Uterus (tissue), 4 donors: ENCODE measurements around the gene PRAC2. TPM values are rescaled to one million over a fixed set of nuclear protein-coding genes. Genes with fewer than 3 reads are reported as not detected.

Experiments used
- DNase-seq, 2 donors: peaks; one replicate each; pipeline ENCODE4 v3.0.0-alpha.2; 2019 to 2020
- H3K27ac ChIP-seq, 2 donors: fragments of 200-600 bp; sonication (generic); 1 replicate in 1 of 2; 2 replicates in 1 of 2; pipeline ENCODE4 v1.5.1; 2016 to 2018
- H3K27me3 ChIP-seq, 2 donors: fragments of 200-600 bp; sonication (generic); one replicate each; pipeline ENCODE4 v1.5.1; 2018 to 2019; ENCODE audit warnings: control low read depth in 1 of 2
- H3K36me3 ChIP-seq, 2 donors: fragments of 200-600 bp; sonication (generic); one replicate each; pipeline ENCODE4 v1.5.1; 2019; ENCODE audit warnings: control low read depth in 1 of 2
- H3K4me1 ChIP-seq, 2 donors: fragments of 200-600 bp; sonication (generic); one replicate each; pipeline ENCODE4 v1.5.1; 2018 to 2019; ENCODE audit warnings: control low read depth in 1 of 2
- H3K4me3 ChIP-seq, 2 donors: fragments of 200-600 bp; sonication (generic); 1 replicate in 1 of 2; 2 replicates in 1 of 2; pipeline ENCODE4 v1.5.1; 2018 to 2019; ENCODE audit warnings: mild to moderate bottlenecking in 1 of 2
- H3K9me3 ChIP-seq, 2 donors: fragments of 200-600 bp; sonication (generic); one replicate each; pipeline ENCODE4 v1.5.1; 2019; ENCODE audit warnings: control low read depth in 1 of 2
- POLR2A ChIP-seq, 2 donors: fragments of 450-650 bp; IDR thresholded peaks; one replicate each; pipeline ENCODE4 v1.6.1; 2016; ENCODE audit warnings: antibody characterized with exemption in 2 of 2, mild to moderate bottlenecking in 1 of 2, moderate library complexity in 1 of 2
- intact Hi-C: fragments of 100-400 bp; cut with DNase I; formaldehyde crosslinking; loops from one replicate; pipeline ENCODE4 v1.15.1; 2023; ENCODE audit warnings: low total_unique reads
- total RNA-seq, 4 donors: library from RNA; depleted of rRNA in 3 of 4; stranded (reverse); fragments of >200 nt in 3 of 4; gene quantifications; one replicate each; pipeline versions ENCODE4 v1.1.0 to v1.2.4, GENCODE V29; 2014 to 2023
- TF ChIP-seq, protein P1 (sequence below), 4 experiments: fragments of 200-600 bp in 2 of 4; fragments of 450-650 bp in 2 of 4; sonication (generic) in 2 of 4; IDR thresholded peaks; one replicate each; pipeline ENCODE4 v1.5.1; 2016 to 2019; ENCODE audit warnings: antibody characterized with exemption in 4 of 4, mild to moderate bottlenecking in 2 of 4, moderate library complexity in 1 of 4
- donor health status: DM: yes; HTN: yes; CAD: no.

Gene PRAC2
- total RNA-seq, 4 donors from 2014 or later = not detected

DNA sequence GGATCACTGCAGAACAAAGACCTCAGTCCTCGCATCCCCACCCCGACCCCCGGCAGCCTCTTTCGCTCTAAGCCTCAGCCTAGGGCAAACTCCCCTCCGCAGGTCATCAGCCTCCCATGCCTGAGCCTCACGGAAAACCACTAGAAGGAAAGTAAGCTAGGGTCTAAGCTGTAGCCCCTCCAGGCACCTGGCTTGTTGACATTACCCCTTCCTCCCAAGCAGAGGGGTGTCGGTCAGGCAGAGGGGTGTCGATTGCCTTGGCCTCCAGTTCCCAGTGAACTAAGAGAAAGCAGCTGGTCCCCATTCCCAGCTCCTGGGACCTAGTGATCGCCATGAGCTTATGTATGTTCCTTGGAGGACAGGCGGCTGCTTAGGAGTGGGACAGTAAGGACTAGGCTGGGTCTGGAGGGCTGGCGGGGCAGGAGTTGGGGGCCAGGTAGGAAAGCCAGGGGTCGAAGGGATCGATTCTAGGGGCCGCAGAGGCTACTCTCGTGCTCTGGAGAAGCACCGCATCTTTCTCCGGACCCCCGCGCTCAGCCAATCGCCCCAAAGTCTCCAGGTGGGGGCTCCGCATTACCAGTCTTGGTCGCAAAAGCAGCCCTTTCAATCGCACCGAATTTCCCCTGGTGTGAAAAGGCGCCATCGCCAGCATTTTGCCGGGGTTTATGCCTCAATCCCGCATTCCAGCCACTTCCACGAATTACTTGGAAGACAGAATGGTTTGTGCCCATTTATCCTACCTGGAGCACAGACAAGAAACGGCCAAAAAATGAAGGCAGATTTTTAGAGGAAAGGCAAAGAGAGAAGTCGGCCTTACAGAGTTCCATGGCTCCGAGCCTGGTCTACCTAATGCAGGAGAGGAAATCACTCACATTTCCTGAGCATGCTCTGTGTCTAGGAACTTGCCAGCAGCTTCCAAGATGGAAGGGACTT, 26.9 kb downstream of the PRAC2 start:
- Histone ChIP-seq H3K36me3 (no peaks in the 10 kb centered on the region), H3K27me3 (peaks cover 35 to 97% of the 10 kb centered on the region in 2 donors), H3K27ac (no peak overlapping the region), H3K4me3 (no peak overlapping the region), H3K4me1 (peaks cover 0 to 9% of the 10 kb centered on the region in 2 donors), H3K9me3 (no peaks in the 10 kb centered on the region)
- intact Hi-C loops = no loop called here
- TF ChIP-seq POLR2A (IDR thresholded peaks at IDR 0.05) = no peak
- TF ChIP-seq, protein P1, sequence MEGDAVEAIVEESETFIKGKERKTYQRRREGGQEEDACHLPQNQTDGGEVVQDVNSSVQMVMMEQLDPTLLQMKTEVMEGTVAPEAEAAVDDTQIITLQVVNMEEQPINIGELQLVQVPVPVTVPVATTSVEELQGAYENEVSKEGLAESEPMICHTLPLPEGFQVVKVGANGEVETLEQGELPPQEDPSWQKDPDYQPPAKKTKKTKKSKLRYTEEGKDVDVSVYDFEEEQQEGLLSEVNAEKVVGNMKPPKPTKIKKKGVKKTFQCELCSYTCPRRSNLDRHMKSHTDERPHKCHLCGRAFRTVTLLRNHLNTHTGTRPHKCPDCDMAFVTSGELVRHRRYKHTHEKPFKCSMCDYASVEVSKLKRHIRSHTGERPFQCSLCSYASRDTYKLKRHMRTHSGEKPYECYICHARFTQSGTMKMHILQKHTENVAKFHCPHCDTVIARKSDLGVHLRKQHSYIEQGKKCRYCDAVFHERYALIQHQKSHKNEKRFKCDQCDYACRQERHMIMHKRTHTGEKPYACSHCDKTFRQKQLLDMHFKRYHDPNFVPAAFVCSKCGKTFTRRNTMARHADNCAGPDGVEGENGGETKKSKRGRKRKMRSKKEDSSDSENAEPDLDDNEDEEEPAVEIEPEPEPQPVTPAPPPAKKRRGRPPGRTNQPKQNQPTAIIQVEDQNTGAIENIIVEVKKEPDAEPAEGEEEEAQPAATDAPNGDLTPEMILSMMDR (IDR thresholded peaks at IDR 0.05) = no peak
- no peak for DNase-seq

DNA sequence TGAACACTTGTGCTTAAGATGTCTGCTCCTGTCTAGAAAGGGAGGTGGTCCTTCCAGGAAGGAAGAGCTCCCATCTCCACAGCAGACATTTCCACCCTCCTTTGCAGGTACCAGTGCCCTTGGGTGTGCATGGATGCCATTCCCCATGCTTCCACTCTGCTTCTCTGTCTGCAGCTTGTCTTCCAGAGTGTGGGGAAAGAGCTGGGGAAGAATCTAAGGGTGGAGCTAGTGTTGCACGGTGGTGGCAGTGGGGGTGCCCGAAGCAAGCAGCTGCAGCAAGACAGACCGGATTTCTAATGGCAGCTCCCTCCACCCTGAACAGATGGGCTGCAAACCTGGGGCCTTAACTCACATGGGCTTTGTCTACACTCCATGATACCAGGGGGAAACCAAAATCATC, 28.2 kb downstream of the PRAC2 start:
- Histone ChIP-seq H3K4me1 (peaks cover 0 to 9% of the 10 kb centered on the region in 2 donors), H3K27me3 (peaks cover 39 to 93% of the 10 kb centered on the region in 2 donors), H3K36me3 (no peaks in the 10 kb centered on the region), H3K4me3 (no peak overlapping the region), H3K9me3 (no peaks in the 10 kb centered on the region), H3K27ac (no peak overlapping the region)
- TF ChIP-seq POLR2A (IDR thresholded peaks at IDR 0.05) = no peak
- TF ChIP-seq, protein P1 (IDR thresholded peaks at IDR 0.05) = no peak
- DNase-seq = no peak
- intact Hi-C loops = no loop called here

DNA sequence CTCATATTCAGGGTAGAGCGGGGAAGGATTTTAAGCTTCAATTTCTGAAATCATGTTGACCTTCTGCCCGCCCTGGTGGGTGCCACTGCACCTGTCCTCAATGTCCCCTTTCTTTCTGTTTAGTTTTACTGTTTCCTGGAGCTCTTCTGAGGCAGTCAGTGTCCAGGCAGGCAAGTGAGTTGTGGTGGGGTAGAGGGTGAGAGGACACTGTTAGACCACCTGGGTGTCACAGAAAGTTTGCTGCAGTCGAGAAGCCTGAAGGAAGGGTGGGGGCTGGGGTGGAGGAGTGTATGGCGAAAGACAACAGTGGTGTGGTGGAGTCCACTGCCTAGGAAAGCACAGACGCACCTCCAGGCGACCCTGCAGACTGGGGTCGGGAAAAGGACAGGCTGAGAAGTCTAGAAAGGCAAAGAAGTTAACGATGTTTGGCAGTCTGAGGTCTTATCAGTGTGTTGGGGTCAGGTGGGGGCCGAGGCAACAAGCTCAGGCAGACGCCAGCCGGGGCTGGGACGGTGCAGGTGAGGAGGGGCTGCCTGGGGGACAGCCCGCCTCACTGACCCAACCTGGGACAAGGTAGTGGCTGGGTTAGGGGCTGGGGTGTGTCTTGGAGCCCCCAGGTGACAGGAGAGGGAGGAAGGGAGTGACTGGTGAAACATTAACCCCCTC, 28.9 kb downstream of the PRAC2 start:
- no peaks in the 10 kb centered on the region for H3K36me3 ChIP-seq
- no peak for DNase-seq
- TF ChIP-seq POLR2A (IDR thresholded peaks at IDR 0.05) = no peak
- TF ChIP-seq, protein P1 (IDR thresholded peaks at IDR 0.05) = no peak
- intact Hi-C loops = no loop called here
- peaks cover 34 to 89% of the 10 kb centered on the region in 2 donors for H3K27me3 ChIP-seq
- no peak overlapping the region for H3K27ac ChIP-seq
- H3K4me3 ChIP-seq = no peak overlapping the region
- peaks cover 0 to 9% of the 10 kb centered on the region in 2 donors for H3K4me1 ChIP-seq
- no peaks in the 10 kb centered on the region for H3K9me3 ChIP-seq

DNA sequence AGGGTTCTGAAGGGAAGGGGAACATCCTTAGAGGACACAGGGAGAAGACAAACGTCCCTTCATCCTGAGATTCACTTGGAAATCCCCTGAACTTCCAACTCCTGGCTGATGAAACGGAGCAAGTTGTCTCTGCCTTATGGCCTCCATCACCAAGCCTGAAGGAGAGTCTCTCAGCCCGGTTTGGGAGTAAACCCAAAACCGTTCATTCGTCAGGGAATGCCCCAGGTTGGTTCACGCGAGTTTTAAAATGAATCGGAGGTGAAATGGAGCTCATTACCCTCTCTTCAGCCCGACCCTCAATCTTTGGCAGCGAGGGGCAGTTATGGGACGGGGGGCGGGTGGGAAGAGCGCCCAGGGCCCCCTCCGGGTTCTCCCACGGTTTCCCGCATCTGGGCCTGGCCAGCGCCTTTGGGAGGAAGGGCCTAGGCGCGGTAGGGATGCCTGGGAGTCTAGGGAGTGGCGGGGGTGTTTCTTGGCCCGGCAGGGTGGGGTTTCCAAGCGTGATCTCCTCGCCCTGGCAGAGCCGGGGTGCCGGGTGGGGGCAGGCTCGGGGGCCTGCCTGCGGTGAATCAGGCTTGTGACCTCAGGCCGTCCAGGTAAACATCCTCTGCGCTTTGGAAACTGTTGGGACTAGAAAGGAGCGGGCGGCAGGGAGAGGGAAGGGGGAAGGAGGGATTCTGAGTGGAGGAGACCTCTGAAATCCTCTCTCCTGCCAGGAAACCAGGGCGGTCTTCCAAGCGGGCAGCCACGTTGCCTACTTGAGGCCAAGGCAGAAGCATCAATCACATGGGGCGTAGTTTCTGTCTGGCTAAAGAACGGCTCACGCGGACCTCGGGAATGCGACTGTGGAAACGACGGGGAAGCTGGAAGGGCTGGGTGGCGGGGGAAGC, 29.7 kb downstream of the PRAC2 start:
- no peak for TF ChIP-seq POLR2A (IDR thresholded peaks at IDR 0.05)
- Histone ChIP-seq H3K27ac (no peak overlapping the region), H3K4me3 (no peak overlapping the region), H3K36me3 (no peaks in the 10 kb centered on the region), H3K4me1 (peaks cover 0 to 9% of the 10 kb centered on the region in 2 donors), H3K27me3 (peaks cover 27 to 82% of the 10 kb centered on the region in 2 donors), H3K9me3 (no peaks in the 10 kb centered on the region)
- DNase-seq = no peak
- intact Hi-C loops = no loop called here

DNA sequence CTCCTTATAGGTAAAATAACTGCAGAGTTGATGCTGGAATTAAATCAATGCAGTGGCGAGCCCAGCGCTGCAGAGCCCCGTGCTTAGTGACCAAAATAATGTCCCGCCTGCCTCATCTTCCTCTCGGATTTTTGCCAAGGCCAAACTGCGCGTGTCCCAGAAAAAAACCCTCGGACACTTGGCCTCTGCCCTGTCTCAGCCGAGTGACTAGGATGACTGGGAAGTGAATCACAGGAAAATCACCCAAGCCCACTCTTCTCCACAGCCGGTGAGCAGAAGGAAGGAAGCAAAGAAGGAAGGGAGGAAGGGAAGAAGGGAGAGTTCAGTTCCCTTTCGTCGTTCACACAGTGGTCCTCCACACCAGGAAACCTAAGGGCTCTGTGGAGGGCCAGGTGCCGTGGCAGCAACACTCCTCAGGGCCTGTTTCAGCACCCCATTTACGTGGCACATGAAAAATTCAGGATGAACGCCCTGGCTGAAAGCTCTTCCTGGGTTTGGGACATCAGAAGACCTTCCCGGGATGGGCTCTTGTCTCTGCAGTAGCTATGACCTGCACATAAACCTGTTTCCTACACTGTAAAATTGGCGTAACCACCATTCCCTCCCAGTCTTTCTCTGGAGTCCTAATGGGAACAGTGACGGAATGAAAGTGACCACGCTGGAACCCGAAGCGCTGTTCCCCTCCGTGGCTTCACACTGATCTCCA, 31.0 kb downstream of the PRAC2 start:
- no peak for DNase-seq
- Histone ChIP-seq H3K4me1 (peaks cover 0 to 9% of the 10 kb centered on the region in 2 donors), H3K9me3 (no peaks in the 10 kb centered on the region), H3K36me3 (no peaks in the 10 kb centered on the region), H3K27ac (no peak overlapping the region), H3K27me3 (peaks cover 15 to 69% of the 10 kb centered on the region in 2 donors), H3K4me3 (no peak overlapping the region)
- TF ChIP-seq POLR2A (IDR thresholded peaks at IDR 0.05) = no peak
- TF ChIP-seq, protein P1 (IDR thresholded peaks at IDR 0.05) = no peak
- intact Hi-C loops = no loop called here
